Loucy (cell line): ENCODE data around the gene BAX.

Experiments
- H2AFZ ChIP-seq: fragments of 200-600 bp; sonication (generic); 2 replicates; pipeline ENCODE4 v1.6.0; 2016; ENCODE audit warnings: antibody characterized with exemption, mild to moderate bottlenecking, low read length, moderate library complexity
- H3F3A ChIP-seq: fragments of 200-600 bp; 2 replicates; pipeline ENCODE4 v1.6.0; 2016; ENCODE audit warnings: antibody characterized with exemption, low read depth, mild to moderate bottlenecking
- H3K27me3 ChIP-seq: fragments of 200-600 bp; sonication (generic); 2 replicates; pipeline ENCODE4 v1.6.1; 2014; ENCODE audit warnings: low read length, mild to moderate bottlenecking; ENCODE audit not compliant: insufficient read depth, poor library complexity, severe bottlenecking
- H3K36me3 ChIP-seq: fragments of 200-600 bp; sonication (generic); 2 replicates; pipeline ENCODE4 v1.6.1; 2016; ENCODE audit warnings: low read length; ENCODE audit not compliant: insufficient read depth
- H3K4me1 ChIP-seq: fragments of 200-600 bp; sonication (generic); 2 replicates; pipeline ENCODE4 v1.5.1; 2014; ENCODE audit warnings: low read length, mild to moderate bottlenecking; ENCODE audit not compliant: insufficient read depth, poor library complexity, severe bottlenecking
- H3K4me2 ChIP-seq: fragments of 200-600 bp; sonication (generic); 2 replicates; pipeline ENCODE4 v1.6.0; 2014; ENCODE audit warnings: antibody characterized with exemption, low read length, low read depth, mild to moderate bottlenecking; ENCODE audit not compliant: poor library complexity, severe bottlenecking
- H3K4me3 ChIP-seq: fragments of 200-600 bp; sonication (generic); 2 replicates; pipeline ENCODE4 v1.5.1; 2014; ENCODE audit warnings: low read length, mild to moderate bottlenecking, mixed read lengths; ENCODE audit not compliant: poor library complexity, severe bottlenecking
- H3K79me2 ChIP-seq: fragments of 200-600 bp; sonication (generic); 2 replicates; pipeline ENCODE4 v1.6.1; 2014; ENCODE audit warnings: low read length; ENCODE audit not compliant: insufficient read depth
- H3K9ac ChIP-seq: fragments of 200-600 bp; sonication (generic); 2 replicates; pipeline ENCODE4 v1.6.0; 2014; ENCODE audit warnings: mild to moderate bottlenecking, low read depth, low read length, moderate library complexity; ENCODE audit not compliant: poor library complexity, severe bottlenecking
- H3K9me2 ChIP-seq: fragments of 200-600 bp; sonication (generic); replicated peaks from 2 replicates; pipeline ENCODE4 v1.6.1; 2016; ENCODE audit warnings: low read depth, low read length, mixed read lengths
- H3K9me3 ChIP-seq: fragments of 200-600 bp; sonication (generic); 2 replicates; pipeline ENCODE4 v1.6.1; 2014; ENCODE audit warnings: mild to moderate bottlenecking, antibody characterized with exemption, low read length, low read depth; ENCODE audit not compliant: insufficient read depth
- H4K20me1 ChIP-seq: fragments of 200-600 bp; sonication (generic); 2 replicates; pipeline ENCODE4 v1.6.0; 2014; ENCODE audit warnings: antibody characterized with exemption, low read length, mild to moderate bottlenecking; ENCODE audit not compliant: insufficient read depth, poor library complexity, severe bottlenecking
- CTCF ChIP-seq: fragments of 200-600 bp; sonication (generic); conservative IDR thresholded peaks from 2 replicates; pipeline ENCODE4 v1.5.1; 2014; ENCODE audit warnings: mild to moderate bottlenecking, antibody characterized with exemption, low read length
- EZH2phosphoT487 ChIP-seq: fragments of 200-600 bp; IDR thresholded peaks from 2 replicates; pipeline ENCODE4 v1.6.1; 2018; ENCODE audit warnings: antibody characterized with exemption, mild to moderate bottlenecking, moderate library complexity, borderline replicate concordance

Gene BAX

GRCh38 chr19:48966541-48967345, 12.1 kb downstream of the BAX start:
- H3K4me2 ChIP-seq, result peak overlapping the region; percentile 91
- H2AFZ ChIP-seq, result no peak overlapping the region
- peaks cover 13% of the 10 kb centered on the region for H4K20me1 ChIP-seq
- no peaks in the 10 kb centered on the region for H3K9me3 ChIP-seq
- peaks cover 6% of the 10 kb centered on the region; the same call in 1 of the 2 replicates for H3K36me3 ChIP-seq
- no peaks in the 10 kb centered on the region for H3K27me3 ChIP-seq
- no peaks in the 10 kb centered on the region for H3F3A ChIP-seq
- TF ChIP-seq EZH2phosphoT487 (no peak), CTCF (no peak)
- H3K4me3 ChIP-seq, result peak overlapping the region; percentile 78
- H3K4me1 ChIP-seq, result peaks cover 32% of the 10 kb centered on the region
- H3K9me2 ChIP-seq, result no peaks in the 10 kb centered on the region
- peaks cover 31% of the 10 kb centered on the region for H3K79me2 ChIP-seq
- peak overlapping the region; percentile 88 for H3K9ac ChIP-seq

GRCh38 chr19:48967346-48968178, 12.9 kb downstream of the BAX start:
- H3K27me3 ChIP-seq, result no peaks in the 10 kb centered on the region
- no peak overlapping the region for H2AFZ ChIP-seq
- peak overlapping the region; percentile 91 for H3K4me2 ChIP-seq
- H3K4me3 ChIP-seq, result no peak overlapping the region
- no peak overlapping the region for H3K9ac ChIP-seq
- H4K20me1 ChIP-seq, result peaks cover 13% of the 10 kb centered on the region
- no peaks in the 10 kb centered on the region for H3F3A ChIP-seq
- H3K9me3 ChIP-seq, result no peaks in the 10 kb centered on the region
- H3K36me3 ChIP-seq, result peaks cover 6% of the 10 kb centered on the region; the same call in 1 of the 2 replicates
- H3K4me1 ChIP-seq, result peaks cover 27% of the 10 kb centered on the region
- no peaks in the 10 kb centered on the region for H3K9me2 ChIP-seq
- no peak for TF ChIP-seq EZH2phosphoT487
- no peak for TF ChIP-seq CTCF
- H3K79me2 ChIP-seq, result peaks cover 31% of the 10 kb centered on the region

- peaks cover 6% of the 10 kb centered on the region; the same call in 1 of the 2 replicates for H3K36me3 ChIP-seq
Measured at GRCh38 chr19:48968179-48968661, 13.5 kb downstream of the BAX start.

More at GRCh38 chr19:48968179-48968661, 13.5 kb downstream of the BAX start:
- peaks cover 13% of the 10 kb centered on the region for H4K20me1 ChIP-seq
- H3F3A ChIP-seq, result no peaks in the 10 kb centered on the region
- no peak overlapping the region for H3K4me3 ChIP-seq
- H3K9me3 ChIP-seq, result no peaks in the 10 kb centered on the region
- no peak overlapping the region for H2AFZ ChIP-seq
- peaks cover 31% of the 10 kb centered on the region for H3K79me2 ChIP-seq
- H3K4me2 ChIP-seq, result no peak overlapping the region
- H3K4me1 ChIP-seq, result peaks cover 23% of the 10 kb centered on the region
- H3K27me3 ChIP-seq, result no peaks in the 10 kb centered on the region
- TF ChIP-seq CTCF (no peak), EZH2phosphoT487 (no peak)
- no peak overlapping the region for H3K9ac ChIP-seq
- no peaks in the 10 kb centered on the region for H3K9me2 ChIP-seq
